ENCODE measurements around the gene DDX27. TPM values are rescaled to one million over a fixed set of nuclear protein-coding genes. Genes with fewer than 3 reads are reported as not detected.
A peak's percentile ranks its signal among the peaks of the same experiment; 100 is the strongest.
"Not testable (repeated sequence)": the region's sequence is repeated elsewhere in the genome, so short reads cannot be mapped to it uniquely, and the experiment has no call there.

The DDX27 gene
- total RNA-seq, 2 experiments from 2014 or later = 40.5 to 52.7 TPM

DNA sequence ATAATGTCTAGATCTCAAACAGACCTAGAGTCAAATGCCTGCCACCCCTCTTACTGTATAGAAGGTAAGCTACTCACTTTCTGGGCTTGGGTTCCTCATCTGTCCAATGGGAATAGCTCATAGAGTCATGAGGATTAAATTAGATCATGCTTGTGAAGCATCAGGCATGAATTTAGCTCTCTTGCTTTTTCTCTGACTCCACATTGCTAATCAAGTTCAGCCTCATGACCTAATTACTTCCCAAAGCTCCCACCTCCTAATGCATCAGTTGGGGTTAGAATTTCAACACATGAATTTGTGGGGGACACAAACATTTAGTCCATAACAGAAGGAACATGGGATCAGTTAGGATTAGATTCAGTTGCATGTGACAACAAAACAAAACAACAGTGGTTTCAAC is 4.6 kb upstream of the DDX27 start:
- ATAC-seq (no peak), DNase-seq (no peak)
- peaks cover 9% of the 10 kb centered on the region for H3K36me3 Mint-ChIP-seq
- CTCF ChIA-PET = interaction anchor here (1.0 to 11.7 kb wide), 2 partner anchors 21 to 80 kb away, joined by 3 to 161 read pairs; no protein-coding TSS in a partner anchor
- H3K9me3 Mint-ChIP-seq (ENCODE audit: low read depth) = peaks cover 6% of the 10 kb centered on the region
- peaks cover 12% of the 10 kb centered on the region for H3K4me1 Mint-ChIP-seq
- H3K27me3 Mint-ChIP-seq = no peaks in the 10 kb centered on the region
- H3K27ac Mint-ChIP-seq = no peak overlapping the region
- H3K4me3 Mint-ChIP-seq = no peak overlapping the region

DNA sequence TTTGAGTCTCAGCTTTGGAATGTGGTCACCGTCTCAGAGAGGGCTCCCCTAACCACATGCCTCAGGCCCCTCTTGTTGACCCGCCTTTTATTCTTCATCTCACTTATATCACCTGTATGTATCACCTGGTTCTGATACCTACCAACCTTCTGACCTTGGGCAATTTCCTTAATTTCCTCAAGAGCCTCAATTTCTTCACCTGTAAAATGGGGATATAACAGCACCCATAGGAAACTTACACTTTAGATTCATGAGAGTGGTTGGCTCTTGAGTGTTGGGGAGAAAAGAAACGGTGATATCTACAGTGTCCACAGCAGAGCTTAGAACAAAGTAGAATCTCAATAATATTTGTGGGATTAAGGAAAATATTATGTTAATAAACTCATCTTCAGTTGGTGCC is 4.0 kb upstream of the DDX27 start:
- no peak overlapping the region for H3K27ac Mint-ChIP-seq
- CTCF ChIA-PET = interaction anchor here (0.7 to 11.7 kb wide), 4 partner anchors 22 to 81 kb away, joined by 3 to 161 read pairs (median 22); partner anchors contain the start of gene STAU1
- peaks cover 3% of the 10 kb centered on the region for H3K9me3 Mint-ChIP-seq (ENCODE audit: low read depth)
- no peak for DNase-seq
- no peaks in the 10 kb centered on the region for H3K27me3 Mint-ChIP-seq
- H3K36me3 Mint-ChIP-seq = peaks cover 9% of the 10 kb centered on the region
- H3K4me3 Mint-ChIP-seq = no peak overlapping the region
- no peak for ATAC-seq
- peaks cover 16% of the 10 kb centered on the region for H3K4me1 Mint-ChIP-seq

DNA sequence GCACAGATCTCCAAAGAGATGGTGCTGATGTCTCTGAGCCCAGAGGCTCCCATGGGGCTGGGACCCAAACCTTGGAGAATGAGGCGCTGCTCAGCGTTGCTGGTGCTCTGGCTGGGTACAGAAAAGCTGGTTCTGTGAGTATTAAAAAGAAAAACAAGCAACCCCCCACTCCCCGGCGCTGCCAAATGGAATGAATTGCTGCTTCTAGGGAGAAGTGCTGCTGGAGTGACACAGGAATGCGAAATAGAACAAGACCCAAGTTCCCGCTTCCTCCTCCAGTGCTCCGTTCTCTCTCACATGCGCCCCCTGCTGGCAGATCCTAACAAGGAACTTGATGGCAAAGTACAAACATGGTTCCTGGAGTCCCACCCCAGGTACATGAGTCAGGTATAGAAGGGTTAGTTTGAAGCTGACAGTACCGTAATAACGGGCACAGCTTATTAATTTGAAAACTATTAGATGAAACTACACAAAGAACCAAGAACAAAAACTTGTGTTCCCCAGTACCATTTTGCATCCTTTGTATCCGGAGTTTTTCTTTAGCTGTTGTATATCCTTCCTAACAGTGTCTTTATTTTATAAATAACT is 2.1 kb upstream of the DDX27 start:
- peak overlapping the region; percentile 68 for H3K27ac Mint-ChIP-seq
- H3K4me1 Mint-ChIP-seq = peaks cover 26% of the 10 kb centered on the region
- CTCF ChIA-PET = interaction anchor here (0.7 to 11.7 kb wide), 49 partner anchors 11 to 231 kb away, joined by 3 to 161 read pairs (median 5); partner anchors contain the start of genes CSE1L and STAU1
- H3K36me3 Mint-ChIP-seq = peaks cover 12% of the 10 kb centered on the region
- peak overlapping the region; percentile 24 for H3K4me3 Mint-ChIP-seq
- DNase-seq (peak; percentile 94), ATAC-seq (peak; percentile 48)
- H3K9me3 Mint-ChIP-seq (ENCODE audit: low read depth) = no peaks in the 10 kb centered on the region
- H3K27me3 Mint-ChIP-seq = no peaks in the 10 kb centered on the region

DNA sequence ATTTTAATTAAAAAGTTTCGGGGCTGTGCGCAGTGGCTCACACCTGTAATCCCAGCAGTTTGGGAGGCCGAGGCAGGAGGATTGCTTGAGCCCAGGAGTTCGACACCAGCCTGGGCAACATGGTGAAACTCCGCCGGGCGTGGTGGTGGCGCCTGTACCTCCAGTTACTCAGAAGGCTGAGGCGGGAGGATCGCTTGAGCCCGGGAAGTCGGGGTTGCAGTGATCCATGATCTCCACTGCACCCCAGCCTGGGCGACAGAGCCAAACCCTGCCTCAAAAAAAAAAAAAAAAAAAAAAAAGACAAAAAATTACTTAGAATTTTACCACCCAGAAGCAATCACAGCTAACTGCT is 501 bp upstream of the DDX27 start:
- Mint-ChIP-seq H3K27ac (peak overlapping the region; percentile 93), H3K4me3 (peak overlapping the region; percentile 89), H3K4me1 (peaks cover 26% of the 10 kb centered on the region), H3K36me3 (peaks cover 19% of the 10 kb centered on the region)
- CTCF ChIA-PET = interaction anchor here (0.6 to 11.7 kb wide), 15 partner anchors 8 to 542 kb away, joined by 3 to 161 read pairs (median 4); partner anchors contain the start of gene STAU1
- DNase-seq; H3K27me3 Mint-ChIP-seq; H3K9me3 Mint-ChIP-seq (ENCODE audit: low read depth): not testable (repeated sequence)
- ATAC-seq = peak; percentile 1

DNA sequence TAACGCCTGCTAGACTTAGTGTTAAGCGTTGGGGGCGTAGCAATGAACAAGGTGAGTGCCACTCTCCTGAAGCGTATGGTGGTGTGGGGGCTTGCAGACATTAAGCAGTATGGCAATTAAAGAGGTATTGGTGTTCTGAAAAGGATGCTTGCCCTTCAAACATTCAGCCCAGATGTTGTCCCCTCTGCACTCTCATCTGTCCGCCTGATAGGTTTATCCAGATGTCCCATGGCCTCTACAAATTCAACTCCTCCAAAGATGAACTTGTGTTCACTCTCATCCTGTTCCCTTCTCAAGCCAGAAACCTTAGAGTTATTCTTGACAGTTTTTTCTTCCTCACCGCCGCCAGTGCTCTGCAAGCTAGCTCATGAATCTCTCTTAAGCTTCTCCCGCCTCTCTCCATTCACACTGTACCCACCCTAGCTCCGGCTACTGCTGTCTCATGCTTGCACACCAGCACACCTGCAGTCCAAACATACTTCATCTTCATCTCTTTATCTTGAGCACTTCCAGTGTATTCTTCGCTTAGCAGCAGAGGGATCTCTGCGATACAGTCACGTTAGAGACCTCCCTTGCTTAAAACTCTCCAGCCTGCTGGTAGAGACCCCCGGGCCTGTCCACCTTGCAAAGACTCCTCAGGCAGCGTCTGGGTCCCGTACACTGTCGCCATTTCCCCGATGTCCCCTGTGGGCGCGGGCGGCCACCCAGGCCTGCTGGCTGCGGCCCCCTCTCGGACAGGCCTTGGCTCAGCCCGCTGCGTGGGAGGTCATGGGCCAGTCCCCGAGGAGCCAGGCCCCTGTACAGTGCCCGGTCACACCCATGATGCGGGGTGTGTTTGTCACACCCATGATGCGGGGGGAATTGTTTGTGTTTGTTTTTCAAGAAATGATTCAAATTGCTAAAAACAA is 962 bp downstream of the DDX27 start:
- CTCF ChIA-PET = interaction anchor here (1.3 to 11.7 kb wide), 3 partner anchors 40 to 91 kb away, joined by 4 to 161 read pairs (median 17); no protein-coding TSS in a partner anchor
- Mint-ChIP-seq H3K9me3 (ENCODE audit: low read depth) (no peaks in the 10 kb centered on the region), H3K27ac (peak overlapping the region; percentile 93), H3K4me3 (peak overlapping the region; percentile 89), H3K4me1 (peaks cover 26% of the 10 kb centered on the region), H3K36me3 (peaks cover 29% of the 10 kb centered on the region), H3K27me3 (no peaks in the 10 kb centered on the region)
- ATAC-seq (no peak), DNase-seq (no peak)

DNA sequence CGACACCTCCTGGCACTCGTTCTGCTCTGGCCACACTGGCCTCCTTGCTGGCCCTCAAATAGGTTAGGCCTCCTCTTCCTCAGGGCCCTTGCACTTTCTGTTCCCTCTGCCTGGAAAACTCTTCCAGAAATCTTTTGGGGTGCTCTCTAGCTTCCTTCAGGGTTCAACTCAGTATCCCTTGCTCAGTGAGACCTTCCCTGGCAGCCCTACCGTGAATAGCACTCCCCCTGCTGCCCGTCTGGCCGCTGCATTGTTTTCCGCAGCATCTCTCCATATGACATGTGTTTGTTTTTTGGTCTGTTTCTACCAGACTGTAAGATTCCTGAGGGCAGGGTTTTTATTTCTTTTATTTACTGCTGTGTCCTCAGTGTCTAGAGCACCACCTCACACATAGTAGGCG is 6.7 kb downstream of the DDX27 start:
- H3K27ac Mint-ChIP-seq = no peak overlapping the region
- H3K4me3 Mint-ChIP-seq = no peak overlapping the region
- H3K4me1 Mint-ChIP-seq = peaks cover 9% of the 10 kb centered on the region
- H3K36me3 Mint-ChIP-seq = peaks cover 55% of the 10 kb centered on the region
- H3K9me3 Mint-ChIP-seq (ENCODE audit: low read depth) = no peaks in the 10 kb centered on the region
- DNase-seq (no peak), ATAC-seq (no peak)
- CTCF ChIA-PET = no interaction called here
- H3K27me3 Mint-ChIP-seq = no peaks in the 10 kb centered on the region

DNA sequence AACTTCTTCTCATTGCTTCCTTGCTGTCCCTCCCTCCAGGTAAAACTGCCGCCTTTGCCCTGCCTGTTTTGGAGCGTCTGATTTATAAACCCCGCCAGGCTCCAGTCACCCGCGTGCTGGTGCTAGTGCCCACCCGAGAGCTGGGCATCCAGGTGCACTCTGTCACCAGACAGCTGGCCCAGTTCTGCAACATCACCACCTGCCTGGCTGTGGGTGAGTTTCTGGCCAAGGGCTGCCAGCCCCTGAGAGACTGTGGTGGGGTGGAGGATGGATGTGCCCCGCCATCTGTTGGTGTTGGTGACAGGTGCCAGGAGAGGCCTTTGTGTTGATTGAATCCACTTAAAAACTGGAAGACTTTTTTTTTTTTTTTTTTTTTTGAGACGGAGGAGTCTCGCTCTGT is 9.5 kb downstream of the DDX27 start:
- peaks cover 46% of the 10 kb centered on the region for H3K36me3 Mint-ChIP-seq
- H3K4me3 Mint-ChIP-seq = no peak overlapping the region
- H3K9me3 Mint-ChIP-seq (ENCODE audit: low read depth) = no peaks in the 10 kb centered on the region
- no peak for ATAC-seq
- H3K27ac Mint-ChIP-seq = no peak overlapping the region
- no peaks in the 10 kb centered on the region for H3K27me3 Mint-ChIP-seq
- CTCF ChIA-PET = interaction anchor here (1.1 kb wide), 2 partner anchors 12 to 96 kb away, joined by 3 to 4 read pairs; no protein-coding TSS in a partner anchor
- DNase-seq = no peak
- H3K4me1 Mint-ChIP-seq = peaks cover 6% of the 10 kb centered on the region

DNA sequence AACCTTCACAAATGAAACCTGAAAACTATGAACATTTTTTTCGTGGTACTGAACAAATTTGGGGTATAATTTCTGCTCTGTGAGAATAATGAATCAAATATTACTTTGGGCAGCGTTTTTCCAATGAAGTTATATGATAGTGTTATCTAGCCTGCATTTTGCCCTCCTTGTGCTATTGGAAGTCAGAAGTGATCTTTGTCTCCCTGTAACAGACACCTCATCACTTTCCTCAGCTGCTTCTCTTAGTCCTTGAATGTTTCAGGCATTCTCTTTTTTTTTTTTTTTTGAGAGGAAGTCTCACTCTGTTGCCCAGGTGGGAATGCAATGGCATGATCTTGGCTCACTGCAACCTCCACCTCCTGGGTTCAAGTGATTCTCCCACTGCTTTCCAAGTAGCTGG is 10.2 kb downstream of the DDX27 start:
- Mint-ChIP-seq H3K9me3 (ENCODE audit: low read depth) (no peaks in the 10 kb centered on the region), H3K4me1 (peaks cover 6% of the 10 kb centered on the region), H3K27me3 (no peaks in the 10 kb centered on the region), H3K27ac (peak overlapping the region; percentile 25), H3K36me3 (peaks cover 46% of the 10 kb centered on the region), H3K4me3 (no peak overlapping the region)
- ATAC-seq (no peak), DNase-seq (no peak)
- CTCF ChIA-PET = interaction anchor here (0.6 to 1.1 kb wide), 2 partner anchors 10 to 97 kb away, joined by 3 to 4 read pairs; partner anchors contain the start of gene DDX27

DNA sequence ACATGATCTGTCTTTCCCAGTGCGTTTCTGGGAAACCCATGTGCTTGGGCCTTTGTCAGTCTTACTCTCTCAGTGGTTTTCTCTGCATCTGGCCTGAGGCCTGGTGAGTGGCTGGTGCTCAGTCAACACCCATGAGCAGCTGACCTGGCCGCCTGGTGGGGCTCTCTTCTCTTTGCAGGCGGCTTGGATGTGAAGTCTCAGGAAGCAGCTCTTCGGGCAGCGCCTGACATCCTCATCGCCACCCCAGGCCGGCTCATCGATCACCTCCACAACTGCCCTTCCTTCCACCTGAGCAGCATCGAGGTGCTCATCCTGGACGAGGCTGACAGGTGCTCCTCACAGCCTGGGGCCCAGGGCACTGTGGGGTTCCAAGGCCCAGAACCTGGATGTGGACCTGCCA is 10.8 kb downstream of the DDX27 start:
- Mint-ChIP-seq H3K4me3 (no peak overlapping the region), H3K36me3 (peaks cover 44% of the 10 kb centered on the region), H3K27ac (no peak overlapping the region), H3K9me3 (ENCODE audit: low read depth) (no peaks in the 10 kb centered on the region), H3K4me1 (peaks cover 6% of the 10 kb centered on the region), H3K27me3 (no peaks in the 10 kb centered on the region)
- DNase-seq (no peak), ATAC-seq (no peak)
- CTCF ChIA-PET = no interaction called here

DNA sequence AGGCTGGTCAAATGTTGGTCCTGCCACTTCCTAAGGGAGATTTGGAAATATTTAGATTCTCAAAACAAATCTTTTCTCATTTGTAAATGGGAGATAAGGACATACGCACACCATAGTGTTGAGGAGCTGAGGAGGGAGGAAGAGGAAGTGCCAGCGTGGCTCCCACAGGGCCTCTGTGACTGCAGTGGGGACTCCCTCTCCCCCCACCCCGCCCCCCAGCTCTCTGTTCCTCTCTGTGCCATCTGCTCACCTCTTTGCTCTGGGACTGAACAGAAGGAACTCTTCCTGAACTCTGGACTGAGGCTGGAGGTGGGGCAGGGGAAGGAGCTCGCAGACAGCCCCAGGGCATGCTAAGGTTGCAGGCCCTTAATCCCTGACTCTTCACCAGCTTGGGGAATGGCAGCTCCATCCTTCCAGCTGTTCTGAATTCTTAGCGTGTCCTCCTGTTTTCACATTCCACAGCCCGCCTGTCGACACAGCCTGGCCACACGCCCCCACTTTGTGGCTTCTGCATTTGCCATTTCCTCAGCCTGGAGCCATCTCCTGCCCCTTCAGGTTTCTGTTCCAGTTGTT is 11.4 kb downstream of the DDX27 start:
- ATAC-seq (no peak), DNase-seq (no peak)
- Mint-ChIP-seq H3K4me1 (peaks cover 6% of the 10 kb centered on the region), H3K9me3 (ENCODE audit: low read depth) (no peaks in the 10 kb centered on the region), H3K27ac (no peak overlapping the region), H3K4me3 (no peak overlapping the region), H3K27me3 (no peaks in the 10 kb centered on the region), H3K36me3 (peaks cover 39% of the 10 kb centered on the region)
- CTCF ChIA-PET = no interaction called here

DNA sequence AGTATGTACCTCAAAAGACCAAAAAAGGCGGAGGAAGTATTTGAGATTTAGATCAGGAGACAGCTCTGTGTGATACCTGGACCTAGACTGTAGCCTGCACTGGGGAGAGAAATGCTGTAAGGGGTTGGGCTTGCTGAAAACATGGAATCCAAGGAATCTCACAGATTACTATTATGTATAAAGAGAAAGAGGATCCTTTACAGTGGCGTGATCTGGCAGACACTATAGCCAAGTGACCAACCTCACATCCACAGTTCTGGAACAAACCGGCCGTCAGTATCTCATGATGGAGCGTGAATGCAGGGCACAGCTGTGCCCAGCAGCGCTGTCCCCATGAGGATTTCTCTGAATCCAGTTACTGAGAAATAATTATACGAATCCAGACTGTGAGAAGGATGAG is 12.3 kb downstream of the DDX27 start:
- CTCF ChIA-PET = no interaction called here
- Mint-ChIP-seq H3K27ac (peak overlapping the region; percentile 8), H3K4me1 (peaks cover 6% of the 10 kb centered on the region)

DNA sequence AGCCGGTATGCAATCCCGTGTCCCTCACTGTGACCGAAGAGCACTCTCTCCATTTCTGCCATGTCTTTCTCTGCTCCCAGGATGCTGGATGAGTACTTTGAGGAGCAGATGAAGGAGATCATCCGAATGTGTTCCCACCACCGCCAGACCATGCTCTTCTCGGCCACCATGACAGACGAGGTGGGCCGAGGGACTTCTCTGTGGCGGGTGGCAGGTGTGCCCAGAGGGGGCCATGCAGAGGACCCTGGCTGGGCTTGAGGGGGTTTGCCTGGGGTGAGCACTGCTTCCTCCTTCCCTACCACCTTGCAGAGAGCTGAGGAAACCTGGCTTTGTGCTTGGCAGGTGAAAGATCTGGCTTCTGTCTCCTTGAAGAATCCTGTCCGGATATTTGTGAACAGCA is 14.0 kb downstream of the DDX27 start:
- no peaks in the 10 kb centered on the region for H3K9me3 Mint-ChIP-seq (ENCODE audit: low read depth)
- DNase-seq (no peak), ATAC-seq (no peak)
- H3K4me3 Mint-ChIP-seq = no peak overlapping the region
- H3K27me3 Mint-ChIP-seq = no peaks in the 10 kb centered on the region
- peaks cover 36% of the 10 kb centered on the region for H3K36me3 Mint-ChIP-seq
- H3K27ac Mint-ChIP-seq = no peak overlapping the region
- H3K4me1 Mint-ChIP-seq = peaks cover 6% of the 10 kb centered on the region
- CTCF ChIA-PET = interaction anchor here (1.8 kb wide), 1 partner anchor 16 kb away, joined by 6 read pairs; no protein-coding TSS in a partner anchor

More for the DNA sequence above, 12.3 kb downstream of the DDX27 start:
- H3K4me3 Mint-ChIP-seq = no peak overlapping the region
- no peak for ATAC-seq
- no peak for DNase-seq
- H3K36me3 Mint-ChIP-seq = peaks cover 34% of the 10 kb centered on the region
- no peaks in the 10 kb centered on the region for H3K9me3 Mint-ChIP-seq (ENCODE audit: low read depth)
- H3K27me3 Mint-ChIP-seq = no peaks in the 10 kb centered on the region

DNA sequence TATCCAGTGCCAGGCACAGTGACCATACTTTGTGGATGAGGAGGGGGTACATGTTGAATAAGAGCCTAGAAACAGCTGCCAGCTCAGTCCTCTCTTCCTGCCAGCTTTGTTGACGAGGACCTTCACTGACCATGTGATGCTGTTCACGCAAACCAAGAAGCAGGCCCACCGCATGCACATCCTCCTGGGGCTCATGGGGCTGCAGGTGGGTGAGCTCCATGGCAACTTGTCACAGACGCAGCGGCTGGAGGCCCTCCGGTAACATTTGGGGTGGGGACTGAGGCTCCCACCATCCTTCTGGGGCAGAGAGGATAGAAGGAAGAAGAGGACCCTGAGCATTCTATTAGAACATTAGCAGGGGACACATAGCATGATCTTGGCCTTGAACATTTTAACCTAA is 15.6 kb downstream of the DDX27 start:
- peaks cover 6% of the 10 kb centered on the region for H3K4me1 Mint-ChIP-seq
- H3K27me3 Mint-ChIP-seq = no peaks in the 10 kb centered on the region
- no peak overlapping the region for H3K4me3 Mint-ChIP-seq
- ATAC-seq = no peak
- no peak overlapping the region for H3K27ac Mint-ChIP-seq
- no peak for DNase-seq
- H3K36me3 Mint-ChIP-seq = peaks cover 43% of the 10 kb centered on the region
- no peaks in the 10 kb centered on the region for H3K9me3 Mint-ChIP-seq (ENCODE audit: low read depth)
- CTCF ChIA-PET = no interaction called here

Measured in activated CD8-positive, alpha-beta memory T cell treated with anti-CD3 and anti-CD28 coated beads, Interleukin-2, amount 10 ng/mL, durations not matched to agents 7 days and 5 days (primary cell).